ENCODE measurements around the gene C9orf78.

DNA sequence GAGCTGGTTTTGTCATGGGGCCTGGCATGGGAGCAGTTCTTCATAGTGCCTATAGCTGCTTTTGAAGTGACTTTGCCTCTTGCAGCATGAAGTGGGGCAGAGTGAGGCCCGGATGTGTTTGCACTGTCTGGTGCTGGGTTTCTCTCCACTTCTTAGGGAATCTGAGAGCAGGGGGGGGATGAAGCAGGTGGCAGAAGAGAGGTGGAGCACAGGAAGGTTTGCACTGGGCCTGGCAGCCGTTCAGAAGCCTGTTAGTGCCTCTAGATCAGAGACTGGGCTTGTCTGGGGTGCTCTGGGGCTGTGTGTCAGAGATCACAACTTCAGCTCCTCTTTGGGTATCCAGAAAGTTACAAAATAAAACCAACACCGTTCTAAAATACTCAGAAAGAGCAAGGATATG lies 18.5 kb upstream of the C9orf78 start:
- TF ChIP-seq SUZ12 (IDR thresholded peaks at IDR 0.05) (no peak), SP1 (IDR thresholded peaks at IDR 0.05) (no peak), BHLHE40 (IDR thresholded peaks at IDR 0.05; ENCODE audit: borderline replicate concordance) (no peak), L3MBTL2 (conservative IDR thresholded peaks at IDR 0.05) (no peak), HDGF (IDR thresholded peaks at IDR 0.05; ENCODE audit: borderline replicate concordance) (no peak), FOXM1 (IDR thresholded peaks at IDR 0.05; ENCODE audit: borderline replicate concordance) (no peak), LEF1 (IDR thresholded peaks at IDR 0.05; ENCODE audit: borderline replicate concordance) (no peak), ELF4 (IDR thresholded peaks at IDR 0.05) (no peak), TARDBP (IDR thresholded peaks at IDR 0.05) (no peak)
